SK-N-MC (cell line): ENCODE data around the gene ACTN1.
"Not testable (repeated sequence)": the region's sequence is repeated elsewhere in the genome, so short reads cannot be mapped to it uniquely, and the experiment has no call there.

ENCODE experiments used
- DNase-seq: peaks from one replicate; pipeline ENCODE4 v3.0.0-alpha.2; 2011; ENCODE audit warnings: low read depth, low spot score
- H3K27ac ChIP-seq: fragments of 200-600 bp; sonication (generic); 2 replicates; pipeline ENCODE4 v1.5.1; 2016; ENCODE audit warnings: mixed run types
- H3K36me3 ChIP-seq: fragments of 200-600 bp; sonication (generic); 2 replicates; pipeline ENCODE4 v1.6.1; 2017; ENCODE audit warnings: antibody characterized with exemption, low read length, mixed read lengths; ENCODE audit not compliant: insufficient read depth
- H3K4me3 ChIP-seq: fragments of 200-600 bp; sonication (generic); 2 replicates; pipeline ENCODE4 v1.5.1; 2016
- H3K9ac ChIP-seq: fragments of 200-600 bp; sonication (generic); 2 replicates; pipeline ENCODE4 v1.8.0; 2017; ENCODE audit warnings: mixed run types, mixed read lengths; ENCODE audit not compliant: insufficient read length
- H3K9me3 ChIP-seq: fragments of 200-600 bp; sonication (generic); 2 replicates; pipeline ENCODE4 v1.6.1; 2017; ENCODE audit warnings: low read depth, mild to moderate bottlenecking, antibody characterized with exemption, low read length, moderate library complexity, mixed read lengths
- EZH2 ChIP-seq: fragments of 200-600 bp; sonication (generic); IDR thresholded peaks from one replicate; pipeline ENCODE4 v1.6.1; 2017; ENCODE audit warnings: antibody characterized with exemption
- FOXP2 ChIP-seq: optimal IDR thresholded peaks from 2 replicates; pipeline ENCODE3; 2011; ENCODE audit warnings: mild to moderate bottlenecking, moderate library complexity; ENCODE audit not compliant: insufficient read depth; ENCODE audit errors: extremely low read length, control extremely low read depth
- POLR2AphosphoS5 ChIP-seq: IDR thresholded peaks from 2 replicates; pipeline ENCODE4 v1.6.1; 2012; ENCODE audit warnings: mild to moderate bottlenecking, low read depth, low read length, borderline replicate concordance

Gene ACTN1

GRCh38 chr14:68975667-68976066 lies 3.4 kb downstream of the ACTN1 start:
- Histone ChIP-seq H3K27ac (no peak overlapping the region), H3K9me3 (no peaks in the 10 kb centered on the region), H3K9ac (no peak overlapping the region), H3K4me3 (no peak overlapping the region), H3K36me3 (no peaks in the 10 kb centered on the region; the same call in 1 of the 2 replicates)
- DNase-seq = no peak
- TF ChIP-seq FOXP2 (no peak), EZH2 (no peak), POLR2AphosphoS5 (no peak)

GRCh38 chr14:68974759-68975347 lies 4.2 kb downstream of the ACTN1 start:
- no peak overlapping the region for H3K4me3 ChIP-seq
- no peaks in the 10 kb centered on the region for H3K9me3 ChIP-seq
- no peak for DNase-seq
- H3K36me3 ChIP-seq = no peaks in the 10 kb centered on the region; the same call in 1 of the 2 replicates
- H3K9ac ChIP-seq = no peak overlapping the region
- no peak overlapping the region for H3K27ac ChIP-seq
- TF ChIP-seq FOXP2 (no peak), EZH2 (no peak), POLR2AphosphoS5 (no peak)

DNA sequence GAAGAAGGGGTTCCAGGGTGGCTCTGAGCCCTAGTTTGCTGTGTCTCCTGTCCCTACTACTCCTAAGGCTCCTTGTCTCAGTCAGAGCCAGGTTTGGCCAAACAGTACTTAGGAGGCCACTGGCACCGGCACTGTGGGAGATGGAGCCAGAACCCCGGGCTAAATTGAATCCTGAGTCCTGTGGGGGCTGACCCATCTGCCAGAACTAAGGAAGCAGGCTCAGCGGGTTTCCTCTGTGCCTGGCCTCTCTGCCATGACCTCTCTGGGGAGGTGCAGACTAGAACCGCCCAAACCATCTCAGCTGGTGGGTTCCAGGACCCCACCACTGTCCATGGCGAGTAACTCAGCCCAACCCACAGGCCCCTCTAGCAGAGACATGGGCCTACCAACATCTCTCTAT lies 5.5 kb downstream of the ACTN1 start:
- H3K9ac ChIP-seq = no peak overlapping the region
- H3K36me3 ChIP-seq = no peaks in the 10 kb centered on the region; the same call in 1 of the 2 replicates
- no peak overlapping the region for H3K4me3 ChIP-seq
- no peak overlapping the region for H3K27ac ChIP-seq
- DNase-seq = no peak
- no peaks in the 10 kb centered on the region for H3K9me3 ChIP-seq
- no peak for TF ChIP-seq FOXP2
- no peak for TF ChIP-seq EZH2
- no peak for TF ChIP-seq POLR2AphosphoS5

GRCh38 chr14:68973219-68973565 lies 5.9 kb downstream of the ACTN1 start:
- H3K4me3 ChIP-seq, H3K27ac ChIP-seq, DNase-seq, H3K9me3 ChIP-seq, H3K9ac ChIP-seq, H3K36me3 ChIP-seq: not testable (repeated sequence)

DNA sequence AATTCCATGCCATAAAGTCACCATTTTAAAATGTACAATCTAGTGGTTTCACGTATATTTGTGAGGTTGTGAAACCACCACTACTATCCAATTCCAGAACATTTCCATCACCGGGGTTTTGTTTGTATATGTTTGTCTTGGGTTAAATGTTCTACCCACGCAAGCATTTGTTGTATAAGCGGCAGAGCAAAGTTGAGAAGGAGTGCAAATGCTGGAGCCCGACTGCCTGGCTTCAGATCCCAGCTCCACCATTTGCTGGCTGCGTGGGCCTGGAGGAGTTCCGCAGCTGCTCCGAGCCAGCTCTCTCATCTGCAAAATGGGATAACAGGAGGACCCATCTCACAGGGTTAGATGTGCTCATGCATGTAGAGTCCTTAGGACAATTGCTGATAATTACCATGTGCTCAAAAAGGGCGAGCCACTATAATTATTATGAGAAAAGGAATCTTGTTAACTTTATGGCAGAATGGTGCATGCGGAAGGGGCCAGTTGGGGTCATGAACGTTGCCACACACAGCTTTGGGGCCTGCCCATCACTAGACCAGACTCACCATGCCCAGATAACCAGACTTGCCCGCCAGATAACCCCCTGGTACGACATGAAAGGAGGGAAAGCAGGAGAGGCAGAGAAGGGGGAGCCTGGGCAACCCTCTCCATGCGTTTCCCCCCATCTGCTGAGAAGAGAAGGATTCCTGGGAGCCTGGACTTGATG lies 6.4 kb downstream of the ACTN1 start:
- Histone ChIP-seq H3K9me3 (no peaks in the 10 kb centered on the region), H3K9ac (no peak overlapping the region), H3K4me3 (no peak overlapping the region), H3K36me3 (no peaks in the 10 kb centered on the region; the same call in 1 of the 2 replicates), H3K27ac (no peak overlapping the region)
- TF ChIP-seq POLR2AphosphoS5 (no peak), EZH2 (no peak), FOXP2 (no peak)
- no peak for DNase-seq

DNA sequence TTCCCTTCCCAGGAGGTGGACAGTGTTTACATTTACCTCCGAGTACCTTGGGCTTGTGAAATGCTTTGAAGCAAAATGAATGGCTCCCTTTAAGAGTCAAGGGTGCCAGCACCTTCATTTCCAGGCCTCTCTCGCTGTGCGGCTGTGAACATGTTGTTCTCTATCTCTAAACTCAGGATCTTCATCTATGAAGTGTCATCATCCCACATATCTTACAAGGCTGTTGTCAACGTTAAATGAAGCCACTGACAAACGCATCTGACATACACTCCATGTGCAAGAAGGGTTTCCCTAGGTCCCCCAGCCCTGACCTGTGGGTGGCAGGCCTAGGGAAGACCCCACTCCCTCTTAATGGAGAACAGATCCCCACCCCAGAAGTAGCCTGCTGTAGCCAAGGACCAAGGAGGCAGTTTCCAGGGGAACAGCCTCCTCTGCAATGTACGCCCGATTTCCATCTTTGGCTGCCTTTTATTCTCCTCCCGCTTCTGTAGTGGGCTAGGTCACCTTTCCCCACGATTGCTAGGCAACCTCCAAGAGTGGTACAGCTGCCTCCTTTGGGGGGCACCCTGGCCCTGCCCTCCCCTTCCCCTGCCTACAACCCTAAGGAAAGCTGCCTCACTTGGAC lies 7.6 kb downstream of the ACTN1 start:
- no peak for DNase-seq
- H3K9me3 ChIP-seq = no peaks in the 10 kb centered on the region
- no peak overlapping the region for H3K9ac ChIP-seq
- no peak overlapping the region for H3K4me3 ChIP-seq
- H3K27ac ChIP-seq = no peak overlapping the region
- no peaks in the 10 kb centered on the region; the same call in 1 of the 2 replicates for H3K36me3 ChIP-seq
- TF ChIP-seq FOXP2 (no peak), EZH2 (no peak), POLR2AphosphoS5 (no peak)

GRCh38 chr14:68970736-68971135 lies 8.4 kb downstream of the ACTN1 start:
- no peak for TF ChIP-seq POLR2AphosphoS5
- no peak for TF ChIP-seq EZH2
- TF ChIP-seq FOXP2 = no peak
- no peak overlapping the region for H3K4me3 ChIP-seq
- no peaks in the 10 kb centered on the region; the same call in 1 of the 2 replicates for H3K36me3 ChIP-seq
- no peak for DNase-seq
- no peaks in the 10 kb centered on the region for H3K9me3 ChIP-seq
- no peak overlapping the region for H3K9ac ChIP-seq
- no peak overlapping the region for H3K27ac ChIP-seq

DNA sequence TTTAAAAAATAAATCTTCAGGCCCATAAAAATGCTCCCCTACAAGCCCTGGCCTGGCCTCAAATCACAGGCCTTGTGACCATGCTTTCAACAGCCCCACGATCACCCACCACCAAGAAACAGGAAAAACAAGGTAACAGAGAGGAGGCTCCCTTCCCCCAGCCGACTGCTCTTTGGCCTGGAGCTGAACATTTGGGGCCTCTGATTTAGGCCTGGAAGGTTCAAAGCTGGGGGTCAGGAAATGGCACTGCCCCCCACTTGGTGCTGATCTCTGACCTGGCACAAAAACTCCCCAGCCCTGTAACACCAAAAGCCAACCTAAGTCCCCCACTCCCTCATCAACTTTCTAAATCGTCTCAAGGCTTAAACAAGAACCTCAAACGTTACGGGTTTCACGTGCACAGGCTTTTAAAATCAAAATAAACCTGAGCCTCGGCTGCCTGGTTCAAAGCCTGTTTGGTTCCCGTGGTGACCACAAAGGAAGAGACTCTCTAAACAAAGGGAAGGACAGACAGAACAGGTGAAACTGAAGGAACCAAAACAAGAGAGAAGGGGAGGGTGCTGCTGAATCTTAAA lies 9.0 kb downstream of the ACTN1 start:
- no peak for DNase-seq
- H3K9me3 ChIP-seq = no peaks in the 10 kb centered on the region
- TF ChIP-seq EZH2 (no peak), POLR2AphosphoS5 (no peak), FOXP2 (no peak)
- H3K27ac ChIP-seq = no peak overlapping the region
- H3K4me3 ChIP-seq = no peak overlapping the region
- no peak overlapping the region for H3K9ac ChIP-seq
- no peaks in the 10 kb centered on the region; the same call in 1 of the 2 replicates for H3K36me3 ChIP-seq

DNA sequence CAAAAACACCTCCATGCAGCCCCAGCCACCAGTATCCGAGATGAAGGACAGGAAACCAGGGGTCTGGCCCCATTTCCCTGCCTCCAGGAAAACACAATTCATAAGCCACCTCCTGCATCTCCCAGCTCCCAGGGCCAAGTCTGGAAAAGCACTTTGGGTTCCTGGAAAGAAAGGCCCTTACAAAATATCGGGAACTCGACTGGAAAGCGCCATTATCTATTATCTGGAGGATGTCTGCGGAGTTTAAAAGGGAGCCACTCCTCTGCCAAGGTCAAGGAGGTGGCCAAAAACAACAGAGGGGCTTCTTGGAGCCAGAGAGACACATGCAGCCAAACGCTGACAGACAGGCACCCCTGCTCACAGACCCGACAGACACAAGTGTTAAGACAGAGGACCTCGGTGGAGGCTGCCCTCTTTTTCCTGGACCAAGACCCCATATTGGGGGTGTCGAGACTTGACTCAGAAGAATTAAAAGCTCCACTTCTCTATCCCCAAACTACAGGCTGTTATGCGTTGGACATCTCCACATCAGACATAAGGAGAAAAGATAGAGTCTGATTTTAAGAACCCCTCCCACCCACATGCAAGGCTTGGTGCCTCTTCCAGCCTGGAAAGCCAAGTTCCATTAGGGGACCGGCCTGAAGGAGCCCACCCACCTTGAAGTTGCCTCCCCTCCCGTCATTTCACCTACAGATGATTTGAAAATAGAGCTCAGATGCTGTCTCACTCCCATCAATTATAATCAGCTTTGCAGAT lies 9.6 kb downstream of the ACTN1 start:
- H3K9ac ChIP-seq = no peak overlapping the region
- no peaks in the 10 kb centered on the region for H3K9me3 ChIP-seq
- TF ChIP-seq FOXP2 (no peak), POLR2AphosphoS5 (no peak), EZH2 (no peak)
- DNase-seq = no peak
- H3K36me3 ChIP-seq = no peaks in the 10 kb centered on the region; the same call in 1 of the 2 replicates
- no peak overlapping the region for H3K4me3 ChIP-seq
- H3K27ac ChIP-seq = no peak overlapping the region
